Stimulated activated CD4-positive, alpha-beta T cell treated with anti-CD3 and anti-CD28 coated beads, Interleukin-4, amount 100 ng/mL, for 48 hours (primary cell): ENCODE measurements around the gene PFKFB1.
A peak's percentile ranks its signal among the peaks of the same experiment; 100 is the strongest.

Experiments used
- DNase-seq, 2 donors: peaks; one replicate each; pipeline ENCODE4 v3.0.0-alpha.2; 2020; ENCODE audit warnings: low read depth in 2 of 2

Gene PFKFB1

GRCh38 chrX:54922547-54922946 lies 71.4 kb downstream of the PFKFB1 start:
- no peak for DNase-seq

- peak; percentile 13 to 42 for DNase-seq
Measured at GRCh38 chrX:54921427-54922021, 72.5 kb downstream of the PFKFB1 start.

- DNase-seq = no peak
Measured at GRCh38 chrX:54920610-54921426, 73.2 kb downstream of the PFKFB1 start, which contains the start of gene TRO. TSS of gene TRO (plus strand) at chrX:54920824. CDS start at chrX:54922247, 1,423 bp downstream.

- DNase-seq = no peak
Measured at GRCh38 chrX:54909941-54910340, 84.0 kb downstream of the PFKFB1 start.

DNA sequence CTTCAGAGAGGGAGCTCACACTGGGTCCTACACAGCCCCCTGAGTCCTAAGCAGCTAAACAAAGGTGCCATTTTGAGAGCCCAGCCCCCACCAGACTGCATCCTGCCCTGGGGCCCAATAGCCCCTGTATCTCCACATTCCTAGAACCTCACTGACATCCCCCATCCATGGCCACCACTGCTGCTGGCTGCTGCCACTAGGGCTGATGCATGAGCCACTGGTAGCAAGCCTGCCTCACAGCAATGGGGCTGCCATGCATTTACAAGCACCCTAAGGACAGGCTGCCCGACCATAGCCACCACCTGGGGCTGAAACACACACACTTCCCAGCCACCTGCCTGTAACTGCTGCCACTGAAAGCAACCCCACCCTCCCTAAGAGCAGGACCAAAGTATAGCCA lies 99.8 kb downstream of the PFKFB1 start:
- no peak for DNase-seq

DNA sequence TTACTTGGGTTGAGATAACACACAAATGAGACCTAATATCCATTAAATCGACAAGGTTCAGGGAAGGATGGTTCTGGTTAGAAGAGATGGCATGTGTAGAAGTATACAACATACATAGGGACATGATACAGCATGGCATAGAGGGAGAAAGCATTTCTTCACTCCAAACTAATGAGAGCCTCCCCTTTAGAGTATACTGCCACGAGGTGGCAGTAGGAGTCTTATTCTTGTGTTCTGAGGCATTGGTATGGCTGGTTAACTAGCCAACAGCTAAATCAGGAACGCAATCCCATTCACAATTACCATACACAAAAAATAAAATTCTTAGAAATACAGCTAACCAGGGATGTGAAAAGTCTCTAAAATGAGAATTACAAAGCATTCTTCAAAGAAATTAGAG lies 102.4 kb downstream of the PFKFB1 start:
- DNase-seq = peak in 1 of 2 donors; percentile 1

DNA sequence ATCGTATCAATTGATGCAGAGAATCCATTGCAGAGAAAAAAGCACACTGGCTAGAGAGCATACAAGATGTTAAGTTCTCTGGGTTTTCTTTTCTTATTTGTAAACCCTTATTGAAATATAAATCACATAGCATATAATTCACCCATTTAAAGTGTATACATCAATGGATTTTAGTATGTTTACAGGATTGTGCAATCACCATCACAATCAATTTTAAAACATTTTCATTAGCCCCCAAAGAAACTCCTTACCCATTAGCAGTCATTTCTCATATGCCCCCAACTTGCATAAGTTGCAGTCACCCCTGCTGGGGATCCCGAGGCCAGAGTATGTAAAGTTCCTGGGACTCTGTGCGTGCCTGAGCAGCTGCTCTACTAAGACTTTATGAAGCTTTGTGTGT lies 108.2 kb downstream of the PFKFB1 start:
- no peak for DNase-seq
